Naive thymus-derived CD4-positive, alpha-beta T cell (primary cell): ENCODE data around the gene VPS13D. TPM values are rescaled to one million over a fixed set of nuclear protein-coding genes. Genes with fewer than 3 reads are reported as not detected.

Source experiments
- ATAC-seq: fragments of 150-1000 bp; cut with Tn5 transposase; 2 replicates; pipeline ENCODE4 v1.10.0; 2021; ENCODE audit warnings: mild to moderate bottlenecking, moderate library complexity
- CTCF ChIA-PET: fragments of 350-600 bp; sonication (Branson Sonifier 250); formaldehyde crosslinking; loops from one replicate; lab custom pipeline; 2021; ENCODE audit warnings: antibody characterized with exemption; lab: Charles Lee
- POLR2A ChIA-PET: fragments of 350-600 bp; sonication (Branson Sonifier 250); formaldehyde crosslinking; loops from one replicate; lab custom pipeline; 2021; ENCODE audit warnings: antibody characterized with exemption, inconsistent platforms; lab: Charles Lee
- DNase-seq, 9 donors: peaks; one replicate each; pipeline versions ENCODE4 v3.0.0 to v3.0.0-alpha.2; 2020 to 2022; ENCODE audit warnings: mixed read lengths in 1 of 9
- H3K27ac ChIP-seq: one replicate; pipeline ENCODE4 v1.7.0; 2013; ENCODE audit warnings: mild to moderate bottlenecking, low read depth, low read length, moderate library complexity
- H3K27me3 ChIP-seq, 2 donors: one replicate each; pipeline ENCODE4 v1.7.0; 2013; ENCODE audit warnings: low read length in 2 of 2, mild to moderate bottlenecking in 2 of 2, moderate library complexity in 2 of 2; ENCODE audit not compliant: control insufficient read depth in 2 of 2, insufficient read depth in 2 of 2
- H3K36me3 ChIP-seq, 3 experiments: 1 replicate in 2 of 3; 2 replicates in 1 of 3; pipeline ENCODE4 v1.7.0; 2013; ENCODE audit warnings: low read length in 3 of 3, mild to moderate bottlenecking in 3 of 3, moderate library complexity in 1 of 3; ENCODE audit not compliant: insufficient read depth in 3 of 3, control insufficient read depth in 2 of 3
- H3K4me1 ChIP-seq, 2 donors: one replicate each; pipeline ENCODE4 v1.7.0; 2013; ENCODE audit warnings: low read length in 2 of 2, mild to moderate bottlenecking in 2 of 2, moderate library complexity in 1 of 2; ENCODE audit not compliant: control insufficient read depth in 2 of 2, insufficient read depth in 2 of 2
- H3K4me3 ChIP-seq: 2 replicates; pipeline ENCODE4 v1.7.0; 2013; ENCODE audit warnings: mild to moderate bottlenecking, low read length
- H3K9me3 ChIP-seq, 3 experiments: 1 replicate in 2 of 3; 2 replicates in 1 of 3; pipeline ENCODE4 v1.7.0; 2013; ENCODE audit warnings: low read length in 3 of 3; ENCODE audit not compliant: control insufficient read depth in 2 of 3
- H3K27ac Mint-ChIP-seq, 9 donors: one replicate each; pipeline ENCODE4 v1.8.0; 2020 to 2022; ENCODE audit warnings: mixed read lengths in 9 of 9, mild to moderate bottlenecking in 8 of 9, moderate library complexity in 5 of 9, inconsistent platforms in 2 of 9
- H3K27me3 Mint-ChIP-seq, 5 donors: one replicate each; pipeline ENCODE4 v1.8.0; 2021 to 2022; ENCODE audit warnings: mixed read lengths in 5 of 5, mild to moderate bottlenecking in 1 of 5
- H3K36me3 Mint-ChIP-seq, 5 donors: one replicate each; pipeline ENCODE4 v1.8.0; 2020 to 2022; ENCODE audit warnings: mixed read lengths in 5 of 5, mild to moderate bottlenecking in 3 of 5, inconsistent platforms in 1 of 5
- H3K4me1 Mint-ChIP-seq, 7 donors: one replicate each; pipeline ENCODE4 v1.8.0; 2020 to 2022; ENCODE audit warnings: mixed read lengths in 7 of 7, mild to moderate bottlenecking in 3 of 7, inconsistent platforms in 1 of 7
- H3K4me3 Mint-ChIP-seq, 10 donors: one replicate each; pipeline ENCODE4 v1.8.0; 2020 to 2022; ENCODE audit warnings: mild to moderate bottlenecking in 10 of 10, mixed read lengths in 10 of 10, moderate library complexity in 6 of 10, inconsistent platforms in 2 of 10
- H3K9me3 Mint-ChIP-seq, 11 donors: one replicate each; pipeline ENCODE4 v1.8.0; 2020 to 2022; ENCODE audit warnings: mixed read lengths in 11 of 11, mild to moderate bottlenecking in 4 of 11, inconsistent platforms in 1 of 11, moderate library complexity in 1 of 11
- intact Hi-C, 2 donors: fragments of 100-400 bp; cut with micrococcal nuclease; formaldehyde crosslinking; loops; one replicate each; pipeline ENCODE4 v1.15.1; 2023
- polyA plus RNA-seq, 2 donors: library from polyadenylated mRNA; unstranded; fragments of 300-500 nt; fragmentation: Illumina TruSeq; gene quantifications; one replicate each; pipeline ENCODE4 v1.2.3, GENCODE V29; 2021
- total RNA-seq, 6 experiments: library from RNA in 5 of 6; stranded (reverse) in 5 of 6; gene quantifications; 1 replicate in 5 of 6; 2 replicates in 1 of 6; pipeline ENCODE4 v1.2.3 and lab custom pipeline; 2021 to 2026

Gene VPS13D
- total and polyA plus RNA-seq, 7 experiments from 2014 or later: 6.5 to 94.4 (median 73.2) TPM

DNA sequence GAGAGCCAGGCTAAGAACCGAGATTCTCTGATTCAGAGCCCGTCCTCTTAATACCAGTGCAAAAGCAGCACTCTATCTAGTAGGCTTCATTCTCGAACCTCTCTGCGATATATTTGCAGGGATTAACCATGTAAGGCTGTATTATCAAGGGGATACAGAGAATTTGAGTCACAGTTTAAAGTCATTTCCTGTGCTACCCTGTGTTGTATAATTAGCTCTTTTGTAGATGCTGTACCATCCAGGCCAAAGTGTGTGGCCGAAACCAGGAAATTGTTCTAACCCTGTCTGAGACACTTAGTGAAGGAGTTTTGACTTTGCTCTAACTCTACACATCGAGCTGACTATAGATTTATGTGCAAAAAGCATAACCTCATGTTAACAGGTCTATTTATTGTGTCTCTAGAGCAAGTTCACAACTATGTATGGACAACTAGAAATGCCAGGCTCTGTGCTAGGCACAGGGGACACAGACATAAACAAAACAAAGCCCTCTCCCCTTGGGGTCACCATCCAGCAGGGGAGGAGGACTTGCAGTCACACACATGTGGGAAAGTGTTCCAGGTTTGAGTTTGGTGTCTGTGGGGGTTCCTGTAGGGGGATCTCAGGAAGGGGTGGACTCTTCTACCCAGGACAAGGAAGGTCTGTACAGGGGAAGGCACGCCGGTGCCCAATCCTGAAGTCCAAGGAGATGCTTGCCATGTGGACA is 206.0 kb downstream of the VPS13D start:
- peak overlapping the region; percentile 30 to 73 (median 62) for H3K4me3 Mint-ChIP-seq
- Histone ChIP-seq H3K27ac (peak overlapping the region; percentile 58), H3K9me3 (no peaks in the 10 kb centered on the region), H3K27me3 (no peaks in the 10 kb centered on the region), H3K4me1 (peaks cover 65 to 66% of the 10 kb centered on the region in 2 donors), H3K36me3 (no peaks in the 10 kb centered on the region), H3K4me3 (no peak overlapping the region)
- POLR2A ChIA-PET: interaction anchor here (1.0 to 4.9 kb wide), 6 partner anchors 10 to 181 kb away, joined by 3 to 45 read pairs (median 14); no protein-coding TSS in a partner anchor
- peaks cover 57 to 90% (median 81%) of the 10 kb centered on the region in 7 donors for H3K4me1 Mint-ChIP-seq
- intact Hi-C loops: loop anchor here (2.0 to 10.0 kb wide), 5 partner anchors 15 to 281 kb away; no protein-coding TSS in a partner anchor
- ATAC-seq (peak; percentile 53), DNase-seq (no peak)
- peaks cover 11 to 35% (median 16%) of the 10 kb centered on the region in 5 donors for H3K36me3 Mint-ChIP-seq
- CTCF ChIA-PET: interaction anchor here (0.6 to 1.4 kb wide), 6 partner anchors 11 to 183 kb away, joined by 3 to 11 read pairs (median 4); partner anchors contain the start of gene DHRS3
- peak overlapping the region; percentile 69 to 93 (median 86) for H3K27ac Mint-ChIP-seq
- H3K9me3 Mint-ChIP-seq: peaks cover 0 to 6% (median 0%) of the 10 kb centered on the region in 11 donors
- peaks cover 0 to 2% (median 0%) of the 10 kb centered on the region in 5 donors for H3K27me3 Mint-ChIP-seq

DNA sequence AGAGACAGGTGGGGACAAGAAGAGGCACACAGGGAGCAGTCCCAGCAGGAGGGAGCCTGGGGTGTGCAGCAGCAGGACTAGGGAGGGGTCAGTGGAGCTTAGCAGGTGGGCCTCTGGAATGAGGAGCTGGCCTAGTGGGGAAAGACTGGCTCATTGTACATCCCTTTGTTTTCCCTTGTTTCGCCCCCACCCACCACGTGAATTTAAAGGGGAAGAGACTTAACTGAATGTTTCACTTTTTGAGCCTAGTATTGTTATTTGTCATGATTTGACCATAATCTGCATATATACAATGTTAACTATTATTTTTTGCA is 206.5 kb downstream of the VPS13D start:
- no peak for ATAC-seq
- Mint-ChIP-seq H3K9me3 (peaks cover 0 to 6% (median 0%) of the 10 kb centered on the region in 11 donors), H3K27ac (peak overlapping the region; percentile 69 to 93 (median 86)), H3K4me1 (peaks cover 60 to 90% (median 81%) of the 10 kb centered on the region in 7 donors), H3K36me3 (peaks cover 11 to 38% (median 18%) of the 10 kb centered on the region in 5 donors), H3K4me3 (peak overlapping the region; percentile 30 to 73 (median 62)), H3K27me3 (peaks cover 0 to 2% (median 0%) of the 10 kb centered on the region in 5 donors)
- H3K27me3 ChIP-seq: no peaks in the 10 kb centered on the region
- intact Hi-C loops: loop anchor here in 1 of 2 donors (5.0 to 10.0 kb wide), 2 partner anchors 49 to 282 kb away; no protein-coding TSS in a partner anchor
- peak overlapping the region; percentile 58 for H3K27ac ChIP-seq
- ChIA-PET CTCF (interaction anchor here (0.7 to 1.4 kb wide), 4 partner anchors 10 to 182 kb away, joined by 3 to 4 read pairs (median 4); partner anchors contain the start of gene DHRS3), POLR2A (interaction anchor here (0.6 to 4.9 kb wide), 6 partner anchors 11 to 181 kb away, joined by 3 to 45 read pairs (median 4); no protein-coding TSS in a partner anchor)
- no peak for DNase-seq
- no peaks in the 10 kb centered on the region for H3K9me3 ChIP-seq
- H3K4me3 ChIP-seq: no peak overlapping the region
- peaks cover 65 to 68% of the 10 kb centered on the region in 2 donors for H3K4me1 ChIP-seq
- no peaks in the 10 kb centered on the region for H3K36me3 ChIP-seq

- CTCF ChIA-PET: interaction anchor here (1.2 to 1.4 kb wide), 2 partner anchors 10 to 11 kb away, joined by 3 to 4 read pairs; no protein-coding TSS in a partner anchor
- POLR2A ChIA-PET: interaction anchor here (0.6 to 4.9 kb wide), 8 partner anchors 9 to 182 kb away, joined by 3 to 45 read pairs (median 6); no protein-coding TSS in a partner anchor
- Histone ChIP-seq H3K27me3 (no peaks in the 10 kb centered on the region), H3K4me1 (peaks cover 65 to 70% of the 10 kb centered on the region in 2 donors), H3K4me3 (no peak overlapping the region), H3K27ac (no peak overlapping the region), H3K36me3 (no peaks in the 10 kb centered on the region), H3K9me3 (no peaks in the 10 kb centered on the region)
- peak overlapping the region in 8 of 10 donors; percentile 4 to 85 (median 65) for H3K4me3 Mint-ChIP-seq
- peaks cover 11 to 43% (median 23%) of the 10 kb centered on the region in 5 donors for H3K36me3 Mint-ChIP-seq
- DNase-seq (no peak), ATAC-seq (no peak)
- H3K27ac Mint-ChIP-seq: peak overlapping the region in 7 of 9 donors; percentile 29 to 84 (median 62)
- intact Hi-C loops: loop anchor here in 1 of 2 donors (5.0 to 10.0 kb wide), 2 partner anchors 50 to 282 kb away; no protein-coding TSS in a partner anchor
- H3K4me1 Mint-ChIP-seq: peaks cover 64 to 89% (median 83%) of the 10 kb centered on the region in 7 donors
- H3K9me3 Mint-ChIP-seq: peaks cover 0 to 6% (median 0%) of the 10 kb centered on the region in 11 donors
- H3K27me3 Mint-ChIP-seq: peaks cover 0 to 2% (median 0%) of the 10 kb centered on the region in 5 donors
Measured at GRCh38 chr1:12436817-12437599, 207.2 kb downstream of the VPS13D start.

DNA sequence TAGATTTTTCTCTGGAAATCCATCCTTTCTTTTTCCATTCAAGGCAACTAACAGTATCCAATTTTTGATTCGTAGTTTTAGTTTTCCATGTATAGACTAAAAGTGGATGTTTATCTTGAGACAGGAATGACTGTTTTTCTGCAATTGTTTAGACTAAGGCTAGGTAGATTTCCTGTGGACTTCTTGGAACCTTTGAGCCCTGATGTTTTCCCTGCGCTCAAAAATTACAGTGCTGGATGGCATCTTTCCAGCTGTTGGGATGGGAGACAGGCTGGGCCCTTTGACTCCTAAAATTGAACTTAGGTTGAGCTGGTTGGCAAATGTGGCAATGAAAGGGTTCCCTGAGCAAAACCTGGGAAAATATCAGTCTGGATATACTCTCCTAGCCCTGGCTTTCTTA is 207.8 kb downstream of the VPS13D start:
- ATAC-seq (no peak), DNase-seq (no peak)
- ChIA-PET CTCF (no interaction called here), POLR2A (interaction anchor here (0.6 to 4.9 kb wide), 9 partner anchors 10 to 181 kb away, joined by 3 to 45 read pairs (median 7); no protein-coding TSS in a partner anchor)
- H3K4me3 Mint-ChIP-seq: peak overlapping the region in 5 of 10 donors; percentile 34 to 85 (median 76)
- H3K27ac Mint-ChIP-seq: peak overlapping the region in 5 of 9 donors; percentile 65 to 90 (median 82)
- no peak overlapping the region for H3K27ac ChIP-seq
- peaks cover 11 to 43% (median 23%) of the 10 kb centered on the region in 5 donors for H3K36me3 Mint-ChIP-seq
- H3K27me3 ChIP-seq: no peaks in the 10 kb centered on the region
- H3K4me1 Mint-ChIP-seq: peaks cover 64 to 91% (median 83%) of the 10 kb centered on the region in 7 donors
- H3K36me3 ChIP-seq: no peaks in the 10 kb centered on the region
- H3K4me3 ChIP-seq: no peak overlapping the region
- peaks cover 0 to 2% (median 0%) of the 10 kb centered on the region in 5 donors for H3K27me3 Mint-ChIP-seq
- H3K4me1 ChIP-seq: peaks cover 65 to 70% of the 10 kb centered on the region in 2 donors
- no peaks in the 10 kb centered on the region for H3K9me3 ChIP-seq
- peaks cover 0 to 6% (median 0%) of the 10 kb centered on the region in 11 donors for H3K9me3 Mint-ChIP-seq
- intact Hi-C loops: loop anchor here (1.0 to 10.0 kb wide), 3 partner anchors 12 to 283 kb away; no protein-coding TSS in a partner anchor

- ChIA-PET POLR2A (interaction anchor here (0.6 to 4.9 kb wide), 10 partner anchors 9 to 180 kb away, joined by 3 to 45 read pairs (median 6); no protein-coding TSS in a partner anchor), CTCF (interaction anchor here (0.9 kb wide), 1 partner anchor 182 kb away, joined by 3 read pairs; no protein-coding TSS in a partner anchor)
- intact Hi-C loops: loop anchor here (1.0 to 10.0 kb wide), 3 partner anchors 11 to 284 kb away; no protein-coding TSS in a partner anchor
- peaks cover 62 to 91% (median 85%) of the 10 kb centered on the region in 7 donors for H3K4me1 Mint-ChIP-seq
- peak overlapping the region; percentile 1 for H3K27ac ChIP-seq
- H3K4me3 Mint-ChIP-seq: peak overlapping the region; percentile 66 to 85 (median 76)
- no peaks in the 10 kb centered on the region for H3K27me3 ChIP-seq
- H3K4me3 ChIP-seq: peak overlapping the region; percentile 17
- peaks cover 65 to 67% of the 10 kb centered on the region in 2 donors for H3K4me1 ChIP-seq
- peak overlapping the region; percentile 71 to 96 (median 86) for H3K27ac Mint-ChIP-seq
- peaks cover 0 to 6% (median 0%) of the 10 kb centered on the region in 11 donors for H3K9me3 Mint-ChIP-seq
- H3K36me3 ChIP-seq: no peaks in the 10 kb centered on the region
- peaks cover 14 to 44% (median 28%) of the 10 kb centered on the region in 5 donors for H3K36me3 Mint-ChIP-seq
- peak in 7 of 9 donors; percentile 41 to 74 (median 65) for DNase-seq
- no peaks in the 10 kb centered on the region for H3K9me3 ChIP-seq
- peaks cover 0 to 4% (median 0%) of the 10 kb centered on the region in 5 donors for H3K27me3 Mint-ChIP-seq
- ATAC-seq: peak; percentile 77
Measured at GRCh38 chr1:12438349-12438924, 208.6 kb downstream of the VPS13D start.
